GM10266 (cell line): ENCODE data around the gene RAD51B.

Experiments
- DNase-seq: peaks from one replicate; pipeline ENCODE4 v3.0.0; 2012; ENCODE audit errors: extremely low spot score
- TF ChIP-seq, protein P1 (sequence below): IDR thresholded peaks from 2 replicates; pipeline ENCODE4 v1.5.1; 2012; ENCODE audit warnings: mild to moderate bottlenecking, low read depth; ENCODE audit not compliant: control insufficient read depth, insufficient read depth; ENCODE audit errors: missing control alignments

RAD51B gene

DNA sequence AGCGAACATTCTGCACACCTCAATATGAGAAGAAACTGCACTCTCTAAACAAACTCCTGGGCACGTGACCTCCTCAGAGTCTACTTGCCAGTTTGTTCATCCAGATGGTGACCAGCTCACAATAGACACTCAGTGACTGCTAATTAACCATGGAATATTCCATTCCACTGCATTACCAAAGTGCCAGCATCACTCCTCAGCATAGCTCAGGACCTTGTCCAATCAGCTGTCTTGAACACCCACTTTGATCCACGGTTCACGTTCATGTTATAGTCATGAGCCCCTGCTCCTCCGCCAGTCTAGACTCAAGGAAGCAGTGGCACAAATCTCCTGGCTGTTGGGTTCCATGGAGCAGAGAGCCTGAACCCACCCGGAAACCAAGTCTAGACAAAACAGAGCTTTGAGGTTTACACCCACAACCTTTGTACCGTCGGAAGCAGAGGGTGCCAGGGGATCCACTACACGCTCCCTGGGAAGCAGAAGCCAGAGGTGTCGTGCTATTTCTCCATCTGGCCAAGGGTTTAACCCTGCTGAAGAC is 688.0 kb downstream of the RAD51B start:
- TF ChIP-seq, protein P1, sequence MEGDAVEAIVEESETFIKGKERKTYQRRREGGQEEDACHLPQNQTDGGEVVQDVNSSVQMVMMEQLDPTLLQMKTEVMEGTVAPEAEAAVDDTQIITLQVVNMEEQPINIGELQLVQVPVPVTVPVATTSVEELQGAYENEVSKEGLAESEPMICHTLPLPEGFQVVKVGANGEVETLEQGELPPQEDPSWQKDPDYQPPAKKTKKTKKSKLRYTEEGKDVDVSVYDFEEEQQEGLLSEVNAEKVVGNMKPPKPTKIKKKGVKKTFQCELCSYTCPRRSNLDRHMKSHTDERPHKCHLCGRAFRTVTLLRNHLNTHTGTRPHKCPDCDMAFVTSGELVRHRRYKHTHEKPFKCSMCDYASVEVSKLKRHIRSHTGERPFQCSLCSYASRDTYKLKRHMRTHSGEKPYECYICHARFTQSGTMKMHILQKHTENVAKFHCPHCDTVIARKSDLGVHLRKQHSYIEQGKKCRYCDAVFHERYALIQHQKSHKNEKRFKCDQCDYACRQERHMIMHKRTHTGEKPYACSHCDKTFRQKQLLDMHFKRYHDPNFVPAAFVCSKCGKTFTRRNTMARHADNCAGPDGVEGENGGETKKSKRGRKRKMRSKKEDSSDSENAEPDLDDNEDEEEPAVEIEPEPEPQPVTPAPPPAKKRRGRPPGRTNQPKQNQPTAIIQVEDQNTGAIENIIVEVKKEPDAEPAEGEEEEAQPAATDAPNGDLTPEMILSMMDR = no peak
- DNase-seq = no peak

DNA sequence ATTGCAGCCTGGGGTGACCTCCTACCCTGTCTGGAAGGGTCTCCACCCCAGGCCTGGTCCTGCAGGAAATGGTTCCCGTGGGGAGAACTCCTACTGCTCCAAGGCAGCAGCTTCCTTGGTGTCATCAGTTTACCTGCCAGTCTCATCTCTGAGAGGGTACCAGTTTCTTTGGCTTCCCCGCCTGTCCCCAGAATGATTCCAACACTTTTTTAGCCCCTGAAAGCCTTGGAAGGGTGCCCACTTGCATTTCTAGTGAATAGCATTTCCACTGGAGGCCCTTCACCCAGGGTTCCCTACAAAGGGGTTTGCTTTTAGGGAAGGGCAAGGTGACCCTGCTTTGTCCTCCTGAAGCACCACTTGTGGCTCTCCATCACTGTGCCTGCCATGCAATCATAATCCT is 689.0 kb downstream of the RAD51B start:
- TF ChIP-seq, protein P1 = no peak
- DNase-seq = no peak

DNA sequence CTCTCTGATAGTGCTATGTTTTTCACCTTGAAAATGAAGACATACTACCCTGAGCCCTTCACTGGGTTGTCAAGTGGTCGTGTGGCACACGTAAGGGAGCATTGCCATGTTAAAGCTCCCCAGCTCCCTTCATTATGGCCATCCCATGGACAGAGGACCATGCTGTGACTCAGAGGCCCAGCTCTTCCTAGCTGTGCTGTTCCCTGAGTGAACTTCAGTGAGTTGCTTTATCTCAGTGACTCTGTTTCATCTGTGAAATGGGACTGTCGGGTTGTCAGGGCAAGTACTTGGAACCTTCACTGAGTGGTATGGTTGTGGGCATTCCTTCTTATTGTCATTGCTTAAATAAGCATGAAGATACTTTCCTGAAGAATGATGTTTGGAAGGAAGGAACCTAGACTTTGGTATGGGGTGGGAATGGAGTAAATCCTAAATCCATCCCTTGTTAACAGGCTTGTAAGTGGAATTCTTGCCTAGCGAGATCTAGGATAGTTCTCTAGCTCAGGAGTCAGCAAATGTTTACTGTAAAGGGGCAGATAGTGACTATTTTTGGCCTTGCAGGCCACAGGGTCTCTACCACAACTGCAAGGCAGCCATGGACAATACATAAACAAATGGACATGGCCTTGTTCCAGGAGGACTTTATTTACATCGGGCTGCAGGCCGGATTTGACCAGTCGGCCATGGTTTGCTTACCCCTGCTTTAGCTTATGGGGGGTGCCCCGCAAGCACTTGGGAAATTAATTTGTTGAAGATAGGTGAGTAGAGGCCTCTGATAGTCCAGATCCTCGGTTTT is 689.8 kb downstream of the RAD51B start:
- DNase-seq = no peak
- TF ChIP-seq, protein P1 = no peak

DNA sequence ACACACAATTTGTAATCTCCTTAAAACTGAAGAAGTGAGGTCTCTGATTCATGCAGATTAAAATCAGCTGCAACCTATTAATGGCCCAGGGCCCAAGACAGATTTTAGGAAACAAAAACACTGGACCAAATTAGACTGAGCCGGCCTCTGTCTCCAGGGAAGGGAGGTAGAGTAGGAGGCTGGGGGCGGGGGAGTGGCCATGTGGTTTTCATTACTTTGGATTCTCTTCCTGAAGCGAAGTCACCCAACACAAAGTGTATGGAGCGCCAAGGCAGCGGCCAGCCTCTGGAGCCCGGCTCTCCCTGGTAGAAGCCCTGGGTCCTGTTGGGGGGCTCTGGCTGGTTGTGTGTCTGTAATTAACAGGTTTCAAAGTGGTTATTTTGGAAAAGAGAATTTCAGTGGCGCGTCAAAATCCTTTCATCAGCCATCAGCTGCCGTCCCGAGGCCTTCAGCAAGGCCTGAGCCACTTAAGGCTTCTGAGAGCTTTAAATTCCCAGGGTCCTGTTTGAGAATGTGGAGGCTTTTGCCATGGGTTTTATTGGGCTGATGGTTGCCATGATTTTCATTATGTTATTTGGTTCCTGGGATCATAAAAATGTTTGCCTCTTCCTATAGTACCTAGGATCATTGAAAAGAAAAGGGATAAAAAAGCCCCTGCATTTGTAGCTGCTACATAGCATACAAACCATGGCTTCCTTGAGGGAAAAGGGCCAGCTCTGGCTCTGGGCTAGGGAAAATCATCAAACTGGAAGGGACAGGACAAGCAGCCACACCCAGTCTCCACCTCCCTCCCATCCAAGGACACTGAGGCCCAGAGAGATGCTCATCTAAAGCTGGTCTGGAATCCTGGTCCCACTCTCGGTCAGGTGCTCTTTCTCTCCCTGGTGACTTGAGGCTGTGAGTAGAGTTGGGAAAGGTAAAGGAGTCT is 690.9 kb downstream of the RAD51B start:
- DNase-seq = no peak
- TF ChIP-seq, protein P1 = no peak

DNA sequence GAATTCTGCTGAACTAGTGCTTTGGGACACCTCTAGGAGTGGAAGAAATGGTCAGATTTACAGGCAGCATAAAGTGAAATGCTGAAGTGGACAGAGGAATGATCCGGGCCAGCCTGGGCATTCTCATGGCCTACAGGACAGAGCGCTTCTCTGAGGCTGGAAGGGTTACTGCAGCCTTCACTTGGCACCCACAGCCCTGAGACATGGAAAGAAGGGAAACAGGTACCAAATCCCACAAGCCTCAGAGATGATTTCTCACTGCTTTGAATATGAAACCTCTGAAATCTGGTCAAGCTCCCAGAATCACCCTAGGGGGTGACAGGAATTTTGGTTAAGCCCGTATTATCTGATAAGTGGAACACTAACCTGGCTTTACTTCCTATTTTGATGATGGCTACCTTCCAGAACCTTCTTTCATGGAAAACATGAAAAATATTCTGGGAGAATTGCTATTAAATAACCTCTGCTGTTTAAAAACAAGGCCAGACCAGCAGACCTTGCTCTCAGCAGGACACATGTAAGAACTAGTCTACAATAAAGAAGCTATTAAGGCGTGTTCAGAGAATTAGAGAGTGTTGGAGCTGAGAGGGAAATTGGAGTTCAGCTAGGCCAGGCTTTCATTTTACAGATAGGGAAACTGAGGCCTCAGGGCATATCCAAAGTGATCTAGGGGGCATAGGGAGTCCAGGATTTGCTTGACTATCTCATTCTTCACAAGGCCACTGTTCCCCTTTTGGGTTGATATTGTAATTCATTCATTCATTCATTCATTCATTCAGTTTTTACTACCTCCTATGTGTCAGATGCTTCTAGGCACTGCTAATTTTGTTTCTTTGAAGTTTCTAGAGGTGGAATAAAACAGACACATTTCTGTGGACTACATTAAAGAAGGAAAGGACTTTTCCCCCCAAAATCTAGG is 691.8 kb downstream of the RAD51B start:
- TF ChIP-seq, protein P1 = no peak
- DNase-seq = no peak

DNA sequence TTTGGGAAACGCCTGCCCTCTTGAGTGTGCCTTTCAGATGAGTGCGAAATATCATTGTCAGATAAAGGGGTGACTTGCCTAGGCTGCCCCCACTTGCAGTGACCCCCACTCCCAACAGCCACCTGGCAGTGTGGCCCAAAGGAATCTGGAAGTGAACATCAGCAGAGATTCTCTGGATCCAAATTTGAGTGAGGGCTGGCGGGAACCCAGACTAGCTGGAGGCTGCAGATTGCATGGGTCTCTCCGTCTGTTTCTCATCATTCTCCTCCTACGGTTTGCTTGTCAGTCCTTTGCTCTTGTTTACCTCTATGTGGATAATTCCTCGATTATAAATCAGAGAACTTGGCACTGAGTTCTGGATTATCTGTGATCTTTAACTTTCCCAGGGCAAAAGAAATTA is 692.5 kb downstream of the RAD51B start:
- TF ChIP-seq, protein P1 = no peak
- no peak for DNase-seq
